Measurements from ENCODE around the gene C1GALT1C1L. TPM values are rescaled to one million over a fixed set of nuclear protein-coding genes. Genes with fewer than 3 reads are reported as not detected.

C1GALT1C1L gene
- 0.19 and 0.33 TPM in 2 replicates for total RNA-seq

GRCh38 chr2:43676322-43677050 is at the start of gene C1GALT1C1L:
Gene C1GALT1C1L (minus strand): TSS chr2:43676429. CDS start chr2:43676322, 107 bp downstream.

DNA sequence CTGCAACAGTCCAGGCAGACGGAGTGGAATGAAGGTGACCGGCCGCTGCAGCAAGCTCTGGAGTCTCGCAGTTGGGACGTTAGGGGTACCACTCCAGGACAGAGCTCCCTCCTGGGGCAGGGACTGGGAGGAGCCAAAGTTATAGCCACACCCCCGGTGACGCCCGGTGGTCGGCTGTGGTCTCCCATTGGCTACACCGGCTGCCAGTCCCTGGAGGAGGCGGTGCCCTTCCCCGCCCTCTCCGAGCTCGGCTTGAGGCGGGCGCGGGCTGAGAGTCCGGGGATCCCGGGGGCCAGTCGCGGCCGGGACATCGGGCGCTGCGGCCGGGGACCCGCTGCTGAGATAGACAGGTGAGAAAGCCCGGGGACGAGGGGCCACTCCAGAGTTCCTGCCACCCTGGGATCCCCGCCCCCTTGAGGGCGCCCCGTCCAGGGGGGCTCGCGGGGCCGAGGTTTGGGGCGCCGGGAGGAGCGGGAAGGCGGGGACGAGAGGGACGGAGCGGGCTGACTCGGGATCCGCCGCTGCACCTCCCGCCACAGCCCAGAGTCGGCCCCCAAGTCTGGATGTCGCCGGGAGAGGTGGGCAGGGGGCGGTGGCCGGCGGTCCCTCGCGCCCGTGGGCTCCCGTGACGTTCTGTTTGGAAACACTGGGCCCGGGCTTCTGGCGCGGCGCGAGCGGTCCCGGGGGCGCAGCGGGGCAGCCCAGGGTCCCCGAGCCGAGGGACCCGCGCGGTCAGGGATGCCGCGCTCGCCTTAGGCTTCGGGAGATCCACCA is 39.0 kb downstream of the C1GALT1C1L start, which contains the start of gene PLEKHH2:
TSS of gene PLEKHH2 (plus strand) at position 231 of the 774 bp plus-strand sequence. CDS start 7,414 bp downstream, outside the sequence.

Other genes starting within 250 kb of the C1GALT1C1L start
- gene THADA, start 80.4 kb downstream of the C1GALT1C1L start, total RNA-seq, result 21.6 and 21.8 TPM in 2 replicates
- gene PLEKHH2, start 39.2 kb downstream of the C1GALT1C1L start, total RNA-seq, result 0.33 and 0.57 TPM in 2 replicates
- 10.6 and 14.4 TPM in 2 replicates for gene DYNC2LI1, start 97.6 kb upstream of the C1GALT1C1L start, total RNA-seq
- not detected in 2 replicates for gene ABCG5, start 162.4 kb upstream of the C1GALT1C1L start, total RNA-seq
- not detected in 2 replicates for gene ABCG8, start 162.5 kb upstream of the C1GALT1C1L start, total RNA-seq